Panc1 (cell line): Measurements from ENCODE around the gene PRKCQ. TPM values are rescaled to one million over a fixed set of nuclear protein-coding genes. Genes with fewer than 3 reads are reported as not detected.

Source experiments
- ATAC-seq: fragments of 200-7000 bp; cut with Tn5 transposase; 2 replicates; pipeline ENCODE4 v1.9.1; 2020; ENCODE audit warnings: mild to moderate bottlenecking, moderate library complexity
- BruUV-seq: library from RNA; stranded (reverse); fragments of 400-500 nt; replicated peaks from 2 replicates; lab custom pipeline; 2021; lab: Mats Ljungman, UMichigan
- CTCF ChIA-PET: fragments of 300-600 bp; sonication (Branson Sonifier 250); formaldehyde crosslinking; loops from one replicate; lab custom pipeline; 2022; ENCODE audit warnings: antibody characterized with exemption; lab: Charles Lee
- POLR2A ChIA-PET: fragments of 300-600 bp; sonication (Branson Sonifier 250); formaldehyde crosslinking; loops from one replicate; lab custom pipeline; 2022; ENCODE audit warnings: antibody characterized with exemption; lab: Charles Lee
- DNase-seq: peaks from one replicate; pipeline ENCODE4 v3.0.0-alpha.2; 2010; ENCODE audit warnings: low read depth, low spot score
- H3K27ac ChIP-seq: 2 replicates; pipeline ENCODE4 v1.5.1; 2011; ENCODE audit warnings: mild to moderate bottlenecking, low read length, inconsistent platforms
- H3K27me3 ChIP-seq: fragments of 200-500 bp; sonication (Bioruptor generic); 2 replicates; pipeline ENCODE4 v1.6.0; 2014; ENCODE audit warnings: low read length, inconsistent platforms; ENCODE audit not compliant: control insufficient read depth, insufficient read depth
- H3K36me3 ChIP-seq: fragments of 200-500 bp; sonication (Bioruptor generic); 2 replicates; pipeline ENCODE4 v1.5.1; 2014; ENCODE audit warnings: inconsistent platforms, mild to moderate bottlenecking, low read length, moderate library complexity; ENCODE audit not compliant: control insufficient read depth, insufficient read depth
- H3K4me1 ChIP-seq: 2 replicates; pipeline ENCODE4 v1.5.1; 2011; ENCODE audit warnings: inconsistent platforms, mild to moderate bottlenecking, low read length, moderate library complexity; ENCODE audit not compliant: control insufficient read depth, insufficient read depth
- H3K4me3 ChIP-seq, 2 experiments: 2 replicates each; pipeline ENCODE4 v1.5.1; 2011 to 2012; ENCODE audit warnings: low read depth in 2 of 2, low read length in 2 of 2, mild to moderate bottlenecking in 2 of 2, inconsistent platforms in 1 of 2, moderate library complexity in 1 of 2
- H3K9me3 ChIP-seq: fragments of 200-500 bp; sonication (Bioruptor generic); 2 replicates; pipeline ENCODE4 v1.5.1; 2014; ENCODE audit warnings: low read depth, mild to moderate bottlenecking, inconsistent platforms, low read length, moderate library complexity; ENCODE audit not compliant: control insufficient read depth, insufficient read depth
- CTCF ChIP-seq: fragments of 450-650 bp; IDR thresholded peaks from 2 replicates; pipeline ENCODE4 v1.5.1; 2017; ENCODE audit warnings: mild to moderate bottlenecking
- POLR2AphosphoS5 ChIP-seq: IDR thresholded peaks from 2 replicates; pipeline ENCODE4 v1.6.1; 2012; ENCODE audit warnings: mild to moderate bottlenecking, low read depth, low read length, moderate library complexity
- SIN3A ChIP-seq: IDR thresholded peaks from 2 replicates; pipeline ENCODE4 v1.6.1; 2012; ENCODE audit warnings: low read depth, mild to moderate bottlenecking, low read length, moderate library complexity, borderline replicate concordance; ENCODE audit not compliant: insufficient read depth
- TCF7L2 ChIP-seq: IDR thresholded peaks from 2 replicates; pipeline ENCODE4 v1.6.1; 2011; ENCODE audit warnings: mild to moderate bottlenecking, low read depth, low read length, inconsistent platforms
- in situ Hi-C: cut with HindIII; loops from 2 replicates; pipeline ENCODE4 v1.10.0; 2016; ENCODE audit warnings: low sequenced_read_pairs, low pct_unique_long_range_greater_than_20kb
- intact Hi-C: fragments of 100-400 bp; cut with micrococcal nuclease; formaldehyde crosslinking; loops from one replicate; pipeline ENCODE4 v1.10.0; 2022; ENCODE audit not compliant: unreplicated experiment
- total RNA-seq: library from RNA; stranded (reverse); gene quantifications from one replicate; pipeline ENCODE4 v1.2.1, GENCODE V29; 2021; ENCODE audit not compliant: unreplicated experiment
- TF ChIP-seq, protein P1 (sequence below), 2 experiments: IDR thresholded peaks; 2 replicates each; pipeline ENCODE4 v1.6.1; 2011 to 2012; ENCODE audit warnings: low read depth in 2 of 2, control low read depth in 1 of 2, low read length in 1 of 2, mild to moderate bottlenecking in 1 of 2, moderate library complexity in 1 of 2; ENCODE audit not compliant: insufficient read depth in 1 of 2

PRKCQ gene
- total RNA-seq, 1 experiment from 2014 or later = 0.23 TPM

DNA sequence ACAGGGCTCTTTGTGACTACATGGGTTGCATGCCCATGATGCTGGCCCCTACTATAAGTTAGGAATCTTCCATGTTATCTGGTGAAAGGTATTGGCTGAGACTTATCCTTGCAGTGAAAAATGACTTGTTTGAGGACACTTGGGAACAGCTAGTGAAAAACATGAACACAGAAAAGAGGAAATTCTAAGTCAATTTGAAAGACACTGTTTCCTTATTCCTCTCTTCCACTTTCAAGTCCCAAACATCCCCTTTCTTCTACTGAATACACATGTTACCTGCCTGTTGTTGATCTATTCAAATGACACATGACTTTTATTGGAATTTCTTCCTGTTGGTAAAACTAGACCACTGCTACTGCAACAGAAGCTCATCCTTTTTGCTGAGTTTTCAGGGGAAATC lies 29.5 kb upstream of the PRKCQ start:
- no TSS peak for BruUV-seq
- Histone ChIP-seq H3K4me3 (no peak overlapping the region), H3K4me1 (no peaks in the 10 kb centered on the region), H3K27me3 (peaks cover 1% of the 10 kb centered on the region; the same call in 1 of the 2 replicates), H3K27ac (no peak overlapping the region), H3K36me3 (no peaks in the 10 kb centered on the region), H3K9me3 (no peaks in the 10 kb centered on the region)
- intact Hi-C loops (no loop called here), in situ Hi-C loops (no loop called here)
- CTCF ChIA-PET = no interaction called here
- ATAC-seq (no peak), DNase-seq (no peak)
- TF ChIP-seq POLR2AphosphoS5 = no peak
- TF ChIP-seq CTCF = no peak
- TF ChIP-seq, protein P1, sequence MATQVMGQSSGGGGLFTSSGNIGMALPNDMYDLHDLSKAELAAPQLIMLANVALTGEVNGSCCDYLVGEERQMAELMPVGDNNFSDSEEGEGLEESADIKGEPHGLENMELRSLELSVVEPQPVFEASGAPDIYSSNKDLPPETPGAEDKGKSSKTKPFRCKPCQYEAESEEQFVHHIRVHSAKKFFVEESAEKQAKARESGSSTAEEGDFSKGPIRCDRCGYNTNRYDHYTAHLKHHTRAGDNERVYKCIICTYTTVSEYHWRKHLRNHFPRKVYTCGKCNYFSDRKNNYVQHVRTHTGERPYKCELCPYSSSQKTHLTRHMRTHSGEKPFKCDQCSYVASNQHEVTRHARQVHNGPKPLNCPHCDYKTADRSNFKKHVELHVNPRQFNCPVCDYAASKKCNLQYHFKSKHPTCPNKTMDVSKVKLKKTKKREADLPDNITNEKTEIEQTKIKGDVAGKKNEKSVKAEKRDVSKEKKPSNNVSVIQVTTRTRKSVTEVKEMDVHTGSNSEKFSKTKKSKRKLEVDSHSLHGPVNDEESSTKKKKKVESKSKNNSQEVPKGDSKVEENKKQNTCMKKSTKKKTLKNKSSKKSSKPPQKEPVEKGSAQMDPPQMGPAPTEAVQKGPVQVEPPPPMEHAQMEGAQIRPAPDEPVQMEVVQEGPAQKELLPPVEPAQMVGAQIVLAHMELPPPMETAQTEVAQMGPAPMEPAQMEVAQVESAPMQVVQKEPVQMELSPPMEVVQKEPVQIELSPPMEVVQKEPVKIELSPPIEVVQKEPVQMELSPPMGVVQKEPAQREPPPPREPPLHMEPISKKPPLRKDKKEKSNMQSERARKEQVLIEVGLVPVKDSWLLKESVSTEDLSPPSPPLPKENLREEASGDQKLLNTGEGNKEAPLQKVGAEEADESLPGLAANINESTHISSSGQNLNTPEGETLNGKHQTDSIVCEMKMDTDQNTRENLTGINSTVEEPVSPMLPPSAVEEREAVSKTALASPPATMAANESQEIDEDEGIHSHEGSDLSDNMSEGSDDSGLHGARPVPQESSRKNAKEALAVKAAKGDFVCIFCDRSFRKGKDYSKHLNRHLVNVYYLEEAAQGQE (IDR thresholded peaks at IDR 0.05; ENCODE audit: insufficient read depth in 1 of 2, low read depth in 2 of 2, low read length in 1 of 2) = no peak
- TF ChIP-seq SIN3A = no peak
- TF ChIP-seq TCF7L2 = no peak
- POLR2A ChIA-PET = no interaction called here

DNA sequence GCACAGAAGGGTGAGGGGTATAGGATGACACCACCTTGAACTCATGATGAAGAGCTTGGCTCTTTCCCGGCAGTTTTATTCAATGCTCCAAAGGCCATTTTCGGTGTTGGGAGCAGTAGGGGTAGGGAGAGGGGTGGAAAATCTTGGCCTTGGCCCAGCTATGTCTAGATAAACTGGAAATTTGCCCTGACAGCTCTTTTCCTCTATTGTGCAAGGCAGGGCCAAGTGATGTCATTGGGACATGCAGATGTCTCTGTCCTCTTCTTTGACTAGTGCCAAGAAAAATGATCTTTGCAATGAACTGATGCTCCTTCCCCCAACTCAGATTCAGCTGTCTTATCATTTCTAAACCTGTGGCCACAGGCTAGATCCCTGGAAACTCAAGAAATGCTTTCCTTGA lies 27.7 kb upstream of the PRKCQ start:
- in situ Hi-C loops = no loop called here
- ChIA-PET POLR2A (no interaction called here), CTCF (no interaction called here)
- TF ChIP-seq CTCF (no peak), TCF7L2 (no peak), POLR2AphosphoS5 (no peak), SIN3A (no peak)
- TF ChIP-seq, protein P1 (IDR thresholded peaks at IDR 0.05; ENCODE audit: insufficient read depth in 1 of 2, low read depth in 2 of 2, low read length in 1 of 2) = no peak
- Histone ChIP-seq H3K4me1 (no peaks in the 10 kb centered on the region), H3K4me3 (no peak overlapping the region), H3K9me3 (no peaks in the 10 kb centered on the region), H3K27ac (no peak overlapping the region), H3K36me3 (no peaks in the 10 kb centered on the region), H3K27me3 (peaks cover 3% of the 10 kb centered on the region; the same call in 1 of the 2 replicates)
- ATAC-seq = no peak
- no peak for DNase-seq
- intact Hi-C loops = no loop called here
- no TSS peak for BruUV-seq
